GM19043 (cell line): ENCODE measurements around the gene RHEB.
"Not testable (repeated sequence)": the region's sequence is repeated elsewhere in the genome, so short reads cannot be mapped to it uniquely, and the experiment has no call there.

Experiments used
- ATAC-seq: cut with Tn5 transposase; IDR thresholded peaks from one replicate; pipeline ENCODE4 v1.9.1; 2021; ENCODE audit warnings: low read depth; ENCODE audit not compliant: unreplicated experiment

RHEB gene

GRCh38 chr7:151536178-151536577, 16.5 kb upstream of the RHEB start:
- not testable (repeated sequence) for ATAC-seq

- ATAC-seq = no peak
Measured at GRCh38 chr7:151529842-151530241, 10.1 kb upstream of the RHEB start.

GRCh38 chr7:151524845-151525244, 5.2 kb upstream of the RHEB start:
- no peak for ATAC-seq

- ATAC-seq = no peak
Measured at GRCh38 chr7:151524331-151524730, 4.6 kb upstream of the RHEB start.

- no peak for ATAC-seq
Measured at GRCh38 chr7:151520419-151521261, 945 bp upstream of the RHEB start.

GRCh38 chr7:151518947-151519764, 539 bp downstream of the RHEB start:
- peak; percentile 43 for ATAC-seq

- no peak for ATAC-seq
Measured at GRCh38 chr7:151518105-151518946, 1.4 kb downstream of the RHEB start.

- ATAC-seq = no peak
Measured at GRCh38 chr7:151517601-151518104, 2.0 kb downstream of the RHEB start.

- ATAC-seq = no peak
Measured at GRCh38 chr7:151515276-151515565, 4.5 kb downstream of the RHEB start.

- ATAC-seq = no peak
Measured at GRCh38 chr7:151514461-151515275, 5.0 kb downstream of the RHEB start.

GRCh38 chr7:151513133-151513532, 6.6 kb downstream of the RHEB start:
- ATAC-seq = no peak

- ATAC-seq = no peak
Measured at GRCh38 chr7:151512353-151512752, 7.3 kb downstream of the RHEB start.

GRCh38 chr7:151511946-151512345, 7.7 kb downstream of the RHEB start:
- ATAC-seq = no peak

- ATAC-seq = no peak
Measured at GRCh38 chr7:151511270-151511669, 8.4 kb downstream of the RHEB start.

GRCh38 chr7:151509670-151510333, 9.9 kb downstream of the RHEB start:
- no peak for ATAC-seq

GRCh38 chr7:151508991-151509390, 10.7 kb downstream of the RHEB start:
- ATAC-seq = no peak

- no peak for ATAC-seq
Measured at GRCh38 chr7:151507806-151508205, 11.9 kb downstream of the RHEB start.

- ATAC-seq = no peak
Measured at GRCh38 chr7:151506901-151507382, 12.8 kb downstream of the RHEB start.

- ATAC-seq = no peak
Measured at GRCh38 chr7:151505836-151506468, 13.7 kb downstream of the RHEB start.
